Neural cell (in vitro differentiated cells): Measurements from ENCODE around the gene DNAH8.

Experiments
- CTCF ChIP-seq: fragments of 450-650 bp; IDR thresholded peaks from 2 replicates; pipeline ENCODE4 v1.5.1; 2014; ENCODE audit warnings: antibody characterized with exemption, mild to moderate bottlenecking, moderate library complexity; ENCODE audit not compliant: poor library complexity, severe bottlenecking
- POLR2AphosphoS5 ChIP-seq: IDR thresholded peaks from 2 replicates; pipeline ENCODE4 v1.6.1; 2012
- RAD21 ChIP-seq: fragments of 450-650 bp; conservative IDR thresholded peaks from 2 replicates; pipeline ENCODE4 v1.6.1; 2014; ENCODE audit warnings: antibody characterized with exemption, mild to moderate bottlenecking, moderate library complexity

- TF ChIP-seq CTCF (no peak), RAD21 (no peak), POLR2AphosphoS5 (no peak)
These were observed 107.9 kb downstream of the DNAH8 start for GRCh38 chr6:38822963-38823362.
